HG02943 (cell line): ENCODE results near the gene CCDC120.

Experiments
- ATAC-seq: cut with Tn5 transposase; IDR thresholded peaks from one replicate; pipeline ENCODE4 v1.9.1; 2021; ENCODE audit warnings: mild to moderate bottlenecking, low read depth, moderate library complexity; ENCODE audit not compliant: unreplicated experiment

CCDC120 gene

DNA sequence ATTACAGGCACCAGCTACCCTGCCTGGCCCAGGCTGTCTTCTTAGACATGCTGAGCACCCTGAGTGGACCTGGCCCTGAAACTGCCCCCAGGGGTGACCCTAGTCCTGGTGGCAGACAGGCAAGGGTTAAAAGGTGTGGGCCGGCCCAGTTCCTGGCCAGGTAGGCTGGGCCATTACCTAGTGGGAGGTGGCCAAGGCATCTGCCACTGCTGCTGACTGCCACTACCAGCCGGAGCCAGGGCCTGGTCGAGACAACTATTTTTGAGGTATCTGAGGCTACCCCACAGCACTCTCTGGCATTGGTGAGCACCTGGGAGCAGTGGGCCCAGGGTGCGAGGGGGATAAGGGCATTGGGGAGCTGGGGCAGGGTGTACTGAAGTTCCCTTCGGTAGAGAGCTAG lies at the start of gene CCDC120:
CCDC120 (plus strand) TSS at position 206 of the 400 bp plus-strand sequence. CDS start 3,043 bp downstream, outside the sequence.
- no peak for ATAC-seq

DNA sequence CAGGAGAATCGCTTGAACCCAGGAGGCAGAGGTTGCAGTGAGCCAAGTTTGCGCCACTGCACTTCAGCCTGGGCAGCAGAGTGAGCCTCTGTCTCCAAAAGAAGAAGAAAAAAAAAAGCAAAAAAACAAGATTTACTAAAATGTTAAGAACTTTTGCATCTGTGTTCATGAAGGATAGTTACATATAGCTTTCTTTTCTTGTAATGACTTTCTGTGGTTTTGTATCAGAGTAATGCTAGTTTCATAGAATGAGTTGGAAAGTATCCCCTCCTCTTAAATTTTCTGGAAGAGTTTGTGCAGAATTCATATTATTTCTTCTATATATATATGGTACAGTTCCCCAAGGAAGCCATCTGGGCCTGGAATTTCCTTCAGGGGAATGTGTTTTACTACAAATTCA lies 39.7 kb upstream of the CCDC120 start:
- no peak for ATAC-seq

DNA sequence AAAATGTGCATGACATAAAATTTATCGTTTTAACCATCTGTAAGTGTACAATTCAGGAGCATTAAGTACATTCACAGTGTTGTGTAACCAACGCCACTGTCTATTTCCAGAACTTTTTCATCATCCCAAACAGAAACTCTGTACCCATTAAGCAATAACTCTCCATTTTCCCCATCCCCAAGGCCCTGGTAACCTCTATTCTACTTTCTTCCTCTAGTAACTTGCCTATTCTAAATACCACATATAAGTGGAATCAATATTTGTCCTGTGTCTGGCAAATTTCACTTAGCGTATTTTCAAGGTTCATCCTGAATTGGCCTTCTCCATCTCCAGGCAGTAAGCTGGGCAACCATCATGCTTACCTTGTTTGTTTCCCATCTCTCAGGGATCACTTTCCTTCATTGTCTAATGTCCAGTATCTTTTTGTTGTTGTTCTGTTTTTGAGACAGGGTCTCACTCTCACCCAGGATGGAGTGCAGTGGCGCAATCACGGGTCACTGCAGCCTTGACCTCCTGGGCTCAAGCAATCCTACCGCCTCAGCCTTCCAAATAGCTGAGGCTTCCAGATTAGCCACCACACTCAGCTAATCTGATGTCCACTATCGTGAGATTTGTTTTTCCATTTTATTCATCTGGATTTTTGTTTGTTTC lies 39.1 kb upstream of the CCDC120 start:
- ATAC-seq = no peak

DNA sequence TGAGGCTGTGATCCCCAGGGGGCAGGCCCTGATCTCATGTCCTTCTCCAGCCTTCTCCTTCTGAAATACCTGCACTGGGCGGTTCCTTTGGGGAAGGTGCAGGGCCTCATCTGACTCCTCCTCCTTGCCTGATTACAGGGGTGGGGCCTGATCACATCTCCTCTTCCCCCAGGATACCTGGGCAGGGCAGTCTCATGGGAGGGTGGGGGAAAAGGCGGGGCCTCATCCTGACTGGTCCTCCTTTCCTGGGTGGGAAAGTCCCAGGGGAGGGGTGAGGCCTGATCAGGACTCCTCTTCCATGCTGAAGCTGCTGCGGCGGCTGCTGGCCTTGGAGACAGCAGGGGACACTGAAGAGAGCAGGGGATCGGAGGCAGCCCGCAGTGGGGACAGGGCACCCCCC lies 28.9 kb upstream of the CCDC120 start:
- no peak for ATAC-seq

DNA sequence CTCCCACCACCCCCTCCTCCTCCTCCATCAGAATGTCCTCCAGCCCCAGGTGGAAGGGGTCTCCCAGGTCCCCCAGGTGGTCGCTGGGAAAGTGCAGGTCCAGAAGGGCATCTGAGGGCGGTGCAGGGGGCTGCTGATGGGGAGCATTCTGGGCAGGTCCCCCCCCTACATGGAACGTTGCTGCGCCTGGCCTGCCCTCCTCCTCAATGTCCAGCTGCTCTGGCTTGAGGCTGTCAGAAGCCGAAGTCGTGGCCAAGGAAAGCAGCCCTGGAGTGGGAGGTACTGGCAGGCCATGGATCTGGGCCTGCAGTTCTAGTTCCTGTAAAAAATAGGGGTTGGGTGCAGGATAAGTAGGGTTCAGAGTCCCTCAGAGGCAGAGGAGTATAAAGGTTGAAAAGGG lies 28.5 kb upstream of the CCDC120 start:
- ATAC-seq = no peak

- no peak for ATAC-seq
These were observed 20.8 kb upstream of the CCDC120 start for GRCh38 chrX:49037883-49038475.

- ATAC-seq = no peak
These were observed 19.0 kb upstream of the CCDC120 start for GRCh38 chrX:49039598-49040375.

GRCh38 chrX:49040376-49040955 lies 18.3 kb upstream of the CCDC120 start:
- no peak for ATAC-seq

DNA sequence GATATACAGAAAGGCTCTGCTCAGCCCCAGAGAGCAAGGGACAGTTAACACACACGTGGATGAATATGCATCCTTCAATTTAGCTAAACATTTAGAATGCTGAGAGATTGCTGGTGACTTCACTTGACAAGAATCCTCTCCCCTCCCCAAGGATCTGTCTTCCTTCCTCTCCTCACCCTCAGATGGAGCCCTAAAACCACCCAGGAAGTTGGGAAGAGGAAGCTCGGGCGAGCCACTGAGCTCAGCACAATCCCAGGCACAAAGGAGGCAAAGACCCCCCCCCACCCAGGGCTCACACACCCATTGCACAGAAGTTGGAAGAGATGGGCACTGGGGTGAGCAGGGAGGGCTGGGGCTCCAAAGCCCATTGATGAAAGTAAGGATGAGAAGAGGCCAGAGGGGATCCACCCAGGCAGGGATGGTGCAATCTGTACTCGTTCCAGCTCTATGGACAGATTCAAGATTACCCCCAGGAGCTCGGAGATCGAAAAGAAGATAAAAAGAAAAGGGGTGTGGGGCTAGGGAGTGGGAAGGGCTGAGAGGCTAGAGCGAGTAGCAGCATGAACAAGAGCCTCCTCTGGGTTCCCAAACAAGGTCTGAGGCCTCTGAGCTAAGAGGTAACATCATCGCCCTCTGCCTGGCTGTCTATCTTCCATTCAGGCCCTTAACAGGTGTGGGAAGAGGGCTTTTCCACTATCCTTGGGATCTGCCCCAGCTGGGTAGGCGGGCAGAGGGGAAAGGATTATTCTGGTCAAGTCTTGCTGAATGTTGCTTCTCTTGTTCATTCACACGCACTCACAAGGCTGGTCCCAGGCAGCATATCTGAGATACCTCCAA lies 16.8 kb upstream of the CCDC120 start:
- no peak for ATAC-seq

DNA sequence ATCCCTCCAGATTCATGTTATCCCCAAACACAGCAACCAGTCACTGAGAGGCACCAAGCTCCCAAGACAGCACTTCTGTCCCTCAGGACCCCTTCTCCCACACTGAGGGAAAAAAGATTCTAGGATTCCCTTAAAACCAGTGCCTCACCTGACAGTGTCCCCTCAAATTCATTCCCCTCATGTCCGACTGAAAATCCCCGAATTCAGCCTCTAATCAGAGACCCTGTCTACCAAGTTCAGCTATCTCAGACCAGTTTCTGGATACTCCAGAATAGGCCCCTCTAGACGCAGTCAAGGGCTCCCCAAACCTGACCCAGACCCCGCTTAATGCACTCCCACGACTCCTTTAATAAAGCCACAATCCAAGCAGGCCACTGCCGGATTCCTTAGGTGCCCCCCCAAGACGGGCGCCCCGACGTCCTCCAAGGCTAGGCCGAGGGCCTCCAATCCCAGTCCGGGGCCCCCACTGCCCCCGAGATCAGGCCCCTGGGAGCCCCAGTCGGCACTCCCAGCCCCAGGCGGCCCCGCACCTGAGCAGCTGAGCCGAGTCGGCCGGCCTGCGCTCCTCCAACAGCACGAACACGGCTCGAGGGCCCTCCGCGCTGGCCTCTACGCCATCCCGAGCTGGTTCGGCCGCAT lies 16.1 kb upstream of the CCDC120 start:
- no peak for ATAC-seq

DNA sequence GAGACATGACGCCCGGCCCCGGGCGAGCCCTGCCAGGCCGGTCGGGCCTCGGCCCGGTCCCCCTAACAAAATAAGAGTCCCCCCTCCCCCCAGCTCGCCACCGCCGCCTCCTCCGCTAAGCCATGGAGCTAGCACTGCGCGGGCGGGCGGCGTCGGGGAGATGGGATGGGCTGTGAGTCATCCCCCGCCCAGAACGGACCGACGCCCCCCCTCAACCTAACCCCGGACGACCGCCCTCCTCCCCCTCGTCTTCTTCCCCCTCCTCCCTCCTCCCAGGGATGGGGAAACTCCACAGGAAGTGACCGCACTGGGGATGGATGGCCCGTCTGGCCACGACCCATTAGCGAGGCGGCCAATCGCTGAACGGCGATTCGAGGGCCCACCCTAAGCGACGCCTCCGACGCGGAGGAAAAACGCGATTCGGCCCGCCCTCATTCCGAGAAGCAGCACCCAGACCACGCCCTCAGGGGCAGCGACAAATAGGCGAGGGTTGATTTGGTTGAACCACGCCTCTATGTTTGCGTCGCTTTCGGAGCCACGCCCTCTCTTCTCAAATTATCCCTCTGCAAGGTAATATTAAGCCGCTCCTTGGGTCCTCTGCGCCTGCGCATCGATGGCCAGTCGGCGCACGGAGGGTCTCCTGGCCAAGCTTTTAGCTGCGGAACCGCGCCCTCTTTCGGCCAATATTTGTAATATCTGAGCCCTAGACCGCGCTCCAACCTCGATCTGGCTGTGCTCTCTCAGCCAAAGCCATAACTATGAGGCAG lies 15.4 kb upstream of the CCDC120 start, which contains the start of gene TFE3:
TFE3 (minus strand) TSS at position 138 of the 767 bp plus-strand sequence; CDS start at position 7, 131 bp downstream.
- ATAC-seq = peak; percentile 88

GRCh38 chrX:49043987-49044281 lies 14.9 kb upstream of the CCDC120 start:
- ATAC-seq = no peak

DNA sequence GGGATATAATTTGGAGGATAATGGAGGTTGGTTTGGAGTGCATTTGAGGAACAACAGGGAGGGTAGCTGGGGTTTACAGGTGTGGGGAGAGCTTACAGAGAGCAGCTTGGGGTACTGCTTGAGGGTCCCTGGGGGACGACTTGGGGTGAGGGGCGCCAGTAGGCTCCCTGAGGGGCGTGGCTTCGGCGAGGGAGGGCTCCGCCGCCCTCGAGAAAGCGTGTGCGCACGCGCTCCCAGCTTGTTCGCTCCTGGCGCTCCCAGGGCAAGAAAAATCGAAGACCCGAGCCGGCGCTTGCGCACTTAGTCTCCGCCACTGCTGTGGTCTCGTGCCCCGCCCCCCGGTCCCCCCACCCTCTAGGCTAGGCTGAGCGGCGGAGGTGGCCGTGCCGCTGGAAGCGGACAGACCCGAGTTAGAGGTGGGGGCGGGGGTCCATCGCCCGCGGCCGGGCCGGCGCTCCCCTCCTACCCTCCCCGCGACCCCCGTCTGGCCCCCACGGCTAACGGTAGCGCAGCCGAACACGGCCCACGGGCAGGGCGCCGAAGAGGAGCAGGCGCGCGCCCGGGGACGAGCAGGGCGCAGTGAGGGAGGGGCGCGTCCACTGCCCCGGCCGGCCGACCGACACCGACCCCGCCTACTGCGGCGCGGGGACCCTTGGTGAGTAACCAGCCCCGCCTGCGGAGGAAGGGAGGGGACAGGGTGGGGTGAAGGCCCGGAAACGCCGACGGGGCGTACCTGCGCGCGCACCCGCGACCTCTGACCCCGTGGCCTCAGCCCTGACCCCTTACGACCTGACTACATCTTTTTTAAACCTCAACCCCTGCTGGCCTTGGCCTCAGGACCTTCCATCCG lies 5.4 kb upstream of the CCDC120 start:
- no peak for ATAC-seq

- ATAC-seq = no peak
These were observed 4.6 kb upstream of the CCDC120 start for GRCh38 chrX:49054073-49054762.

GRCh38 chrX:49059201-49059600 lies 402 bp downstream of the CCDC120 start:
- no peak for ATAC-seq

DNA sequence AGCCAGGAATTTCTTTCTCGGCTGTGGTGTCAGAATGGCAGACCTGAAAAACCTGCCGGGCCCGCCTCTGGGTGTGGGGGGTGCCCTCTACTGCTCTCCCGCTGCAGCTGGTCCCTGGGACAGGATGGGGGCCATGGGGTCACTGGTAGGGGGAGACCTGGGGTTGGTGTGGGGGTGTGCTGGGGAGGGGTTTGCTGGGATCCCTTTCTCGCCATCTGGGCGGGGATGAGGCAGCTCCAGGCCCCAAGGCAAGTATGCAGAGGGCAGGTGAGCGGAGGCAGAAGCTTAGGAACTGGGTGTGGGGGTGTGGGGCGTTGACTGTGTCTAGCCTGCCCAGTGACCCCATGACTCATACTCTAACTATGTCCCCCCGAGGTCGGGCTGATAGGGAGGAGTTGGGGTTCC lies 884 bp downstream of the CCDC120 start:
- ATAC-seq = no peak

DNA sequence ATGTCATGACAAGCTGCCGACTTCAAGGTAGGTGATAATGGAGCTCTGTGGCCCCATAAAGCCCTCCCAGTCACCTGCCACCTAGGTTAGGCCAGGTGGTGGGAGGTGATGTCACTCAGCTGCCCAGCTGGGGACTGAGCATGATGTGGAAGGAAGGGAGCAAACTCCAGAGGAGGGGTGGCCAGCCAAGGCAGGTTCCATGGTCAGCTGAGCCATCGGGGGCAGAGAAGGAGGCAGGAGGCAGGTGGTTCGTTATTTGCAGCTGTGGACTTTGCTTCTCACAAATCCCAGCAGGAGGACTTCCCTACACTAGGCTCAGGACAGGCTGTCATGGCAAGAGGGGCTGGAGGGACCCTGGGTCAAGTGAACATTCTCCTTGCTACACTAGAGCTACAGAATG lies 2.1 kb downstream of the CCDC120 start:
- ATAC-seq = no peak

DNA sequence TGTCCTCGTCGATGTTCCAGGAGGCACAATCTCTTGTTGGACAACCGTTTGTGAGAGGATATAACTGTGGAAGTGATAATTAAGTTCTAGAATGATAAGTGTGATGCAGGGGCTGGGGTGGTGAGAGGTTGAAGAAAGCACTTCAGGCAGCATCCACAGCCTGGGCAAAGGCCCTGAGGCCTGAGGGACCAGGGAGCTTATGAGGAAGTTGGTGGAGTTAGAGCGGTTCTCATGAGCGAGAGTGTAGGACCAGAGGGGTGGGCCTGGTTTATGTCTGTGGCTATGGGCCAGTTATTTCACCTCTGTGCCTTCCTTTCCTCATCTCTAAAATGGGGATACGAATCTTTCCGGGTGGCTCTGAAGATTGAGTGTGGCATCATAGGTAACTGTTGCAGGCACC lies 2.7 kb downstream of the CCDC120 start:
- ATAC-seq = no peak
